Transverse colon (tissue), 3 donors: ENCODE measurements around the gene OCEL1.

ENCODE experiments used
- POLR2A ChIP-seq: fragments of 450-650 bp; IDR thresholded peaks from one replicate; pipeline ENCODE4 v1.6.1; 2016; ENCODE audit warnings: antibody characterized with exemption, mild to moderate bottlenecking, moderate library complexity
- TF ChIP-seq, protein P1 (sequence below), 5 experiments: fragments of 200-600 bp in 3 of 5; fragments of 450-650 bp in 2 of 5; sonication (generic) in 3 of 5; IDR thresholded peaks; 1 replicate in 2 of 5; 2 replicates in 3 of 5; pipeline ENCODE4 v1.5.1; 2016 to 2017; ENCODE audit warnings: antibody characterized with exemption in 5 of 5, inconsistent platforms in 3 of 5, mild to moderate bottlenecking in 2 of 5, moderate library complexity in 1 of 5

DNA sequence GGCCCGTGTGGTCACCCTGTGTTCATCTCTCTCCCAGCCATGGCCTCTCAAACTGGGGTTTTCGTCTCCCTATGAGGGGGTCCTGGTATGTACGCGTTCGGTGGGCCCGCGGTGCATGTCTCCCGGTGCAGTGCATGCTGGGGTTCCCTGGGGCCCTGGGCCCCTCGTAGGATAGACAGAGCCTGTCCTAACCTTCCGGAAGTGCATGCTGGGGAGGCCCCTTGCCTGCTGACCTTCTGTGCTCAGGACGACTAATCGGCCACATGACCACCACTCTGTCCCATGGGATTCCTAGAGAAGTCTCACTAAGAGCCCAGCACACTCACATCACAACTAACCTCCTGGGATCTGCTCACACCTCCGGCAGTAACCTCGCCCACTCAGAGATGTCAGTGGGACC is 15.7 kb upstream of the OCEL1 start:
- TF ChIP-seq POLR2A, result no peak
- TF ChIP-seq, protein P1, sequence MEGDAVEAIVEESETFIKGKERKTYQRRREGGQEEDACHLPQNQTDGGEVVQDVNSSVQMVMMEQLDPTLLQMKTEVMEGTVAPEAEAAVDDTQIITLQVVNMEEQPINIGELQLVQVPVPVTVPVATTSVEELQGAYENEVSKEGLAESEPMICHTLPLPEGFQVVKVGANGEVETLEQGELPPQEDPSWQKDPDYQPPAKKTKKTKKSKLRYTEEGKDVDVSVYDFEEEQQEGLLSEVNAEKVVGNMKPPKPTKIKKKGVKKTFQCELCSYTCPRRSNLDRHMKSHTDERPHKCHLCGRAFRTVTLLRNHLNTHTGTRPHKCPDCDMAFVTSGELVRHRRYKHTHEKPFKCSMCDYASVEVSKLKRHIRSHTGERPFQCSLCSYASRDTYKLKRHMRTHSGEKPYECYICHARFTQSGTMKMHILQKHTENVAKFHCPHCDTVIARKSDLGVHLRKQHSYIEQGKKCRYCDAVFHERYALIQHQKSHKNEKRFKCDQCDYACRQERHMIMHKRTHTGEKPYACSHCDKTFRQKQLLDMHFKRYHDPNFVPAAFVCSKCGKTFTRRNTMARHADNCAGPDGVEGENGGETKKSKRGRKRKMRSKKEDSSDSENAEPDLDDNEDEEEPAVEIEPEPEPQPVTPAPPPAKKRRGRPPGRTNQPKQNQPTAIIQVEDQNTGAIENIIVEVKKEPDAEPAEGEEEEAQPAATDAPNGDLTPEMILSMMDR (IDR thresholded peaks at IDR 0.05), result no peak
